CD4-positive, CD25-positive, alpha-beta regulatory T cell (primary cell): ENCODE measurements around the gene ABCC1. TPM values are rescaled to one million over a fixed set of nuclear protein-coding genes. Genes with fewer than 3 reads are reported as not detected.
"Not testable (repeated sequence)": the region's sequence is repeated elsewhere in the genome, so short reads cannot be mapped to it uniquely, and the experiment has no call there.

Source experiments
- ATAC-seq, 2 donors: fragments of 150-1000 bp; cut with Tn5 transposase; one replicate each; pipeline ENCODE4 v1.10.0; 2021; ENCODE audit warnings: low read depth in 2 of 2, moderate number of reproducible peaks in 2 of 2, moderate library complexity in 1 of 2
- DNase-seq, 3 donors: peaks; one replicate each; pipeline versions ENCODE4 v3.0.0 to v3.0.0-alpha.2; 2012 to 2022; ENCODE audit warnings: mixed read lengths in 1 of 3
- H3K27ac ChIP-seq: one replicate; pipeline ENCODE4 v1.7.0; 2013; ENCODE audit warnings: mild to moderate bottlenecking, low read length; ENCODE audit not compliant: insufficient read depth, poor library complexity, severe bottlenecking
- H3K27me3 ChIP-seq: one replicate; pipeline ENCODE4 v1.7.0; 2013; ENCODE audit warnings: low read length; ENCODE audit not compliant: control insufficient read depth, insufficient read depth
- H3K36me3 ChIP-seq: one replicate; pipeline ENCODE4 v1.7.0; 2013; ENCODE audit warnings: mild to moderate bottlenecking, low read length, moderate library complexity; ENCODE audit not compliant: control insufficient read depth, insufficient read depth
- H3K4me1 ChIP-seq: 2 replicates; pipeline ENCODE4 v1.7.0; 2013; ENCODE audit warnings: mild to moderate bottlenecking, low read length; ENCODE audit not compliant: insufficient read depth, control insufficient read depth, poor library complexity, severe bottlenecking
- H3K4me3 ChIP-seq: one replicate; pipeline ENCODE4 v1.7.0; 2013; ENCODE audit warnings: low read depth, mild to moderate bottlenecking, low read length, moderate library complexity
- H3K9me3 ChIP-seq, 2 experiments: 1 replicate in 1 of 2; 2 replicates in 1 of 2; pipeline ENCODE4 v1.7.0; 2013; ENCODE audit warnings: low read length in 2 of 2, mild to moderate bottlenecking in 1 of 2, moderate library complexity in 1 of 2; ENCODE audit not compliant: control insufficient read depth in 2 of 2
- H3K27ac Mint-ChIP-seq, 3 donors: one replicate each; pipeline ENCODE4 v1.8.0; 2020 to 2022; ENCODE audit warnings: mild to moderate bottlenecking in 3 of 3, mixed read lengths in 3 of 3, moderate library complexity in 2 of 3
- H3K27me3 Mint-ChIP-seq: one replicate; pipeline ENCODE4 v1.8.0; 2022; ENCODE audit warnings: mild to moderate bottlenecking, mixed read lengths
- H3K36me3 Mint-ChIP-seq: one replicate; pipeline ENCODE4 v1.8.0; 2020; ENCODE audit warnings: mixed read lengths
- H3K4me1 Mint-ChIP-seq, 4 donors: one replicate each; pipeline ENCODE4 v1.8.0; 2020 to 2022; ENCODE audit warnings: mixed read lengths in 4 of 4, mild to moderate bottlenecking in 1 of 4
- H3K4me3 Mint-ChIP-seq, 4 donors: one replicate each; pipeline ENCODE4 v1.8.0; 2020 to 2022; ENCODE audit warnings: mild to moderate bottlenecking in 4 of 4, mixed read lengths in 4 of 4, moderate library complexity in 3 of 4
- H3K9me3 Mint-ChIP-seq, 7 donors: one replicate each; pipeline ENCODE4 v1.8.0; 2020 to 2022; ENCODE audit warnings: mixed read lengths in 7 of 7, mild to moderate bottlenecking in 3 of 7, moderate library complexity in 2 of 7
- polyA plus RNA-seq, 4 donors: library from polyadenylated mRNA; unstranded; fragments of 300-500 nt; fragmentation: Illumina TruSeq; gene quantifications; one replicate each; pipeline ENCODE4 v1.2.3, GENCODE V29; 2021
- total RNA-seq: library from RNA; stranded (reverse); gene quantifications from one replicate; pipeline ENCODE4 v1.2.3, GENCODE V29; 2022

ABCC1 gene
- total and polyA plus RNA-seq, 5 donors from 2014 or later, result 6.9 to 103 (median 8.7) TPM

- ATAC-seq (no peak), DNase-seq (no peak)
- H3K4me1 ChIP-seq, result no peaks in the 10 kb centered on the region
- H3K4me3 Mint-ChIP-seq, result no peak overlapping the region
- no peaks in the 10 kb centered on the region for H3K9me3 ChIP-seq
- no peak overlapping the region for H3K27ac ChIP-seq
- peaks cover 61% of the 10 kb centered on the region for H3K36me3 ChIP-seq
- H3K9me3 Mint-ChIP-seq, result no peaks in the 10 kb centered on the region
- H3K4me1 Mint-ChIP-seq, result peaks cover 0 to 8% (median 3%) of the 10 kb centered on the region in 4 donors
- no peaks in the 10 kb centered on the region for H3K27me3 Mint-ChIP-seq
- H3K27ac Mint-ChIP-seq, result peak overlapping the region in 2 of 3 donors; percentile 74 to 85
- no peak overlapping the region for H3K4me3 ChIP-seq
- H3K36me3 Mint-ChIP-seq, result peaks cover 35% of the 10 kb centered on the region
- no peaks in the 10 kb centered on the region for H3K27me3 ChIP-seq
Measured at GRCh38 chr16:16096121-16096857, 146.9 kb downstream of the ABCC1 start.

- H3K27ac Mint-ChIP-seq, result peak overlapping the region in 1 of 3 donors; percentile 56
- Histone ChIP-seq H3K27ac (no peak overlapping the region), H3K36me3 (peaks cover 61% of the 10 kb centered on the region), H3K4me3 (no peak overlapping the region), H3K9me3 (no peaks in the 10 kb centered on the region), H3K27me3 (no peaks in the 10 kb centered on the region), H3K4me1 (no peaks in the 10 kb centered on the region)
- H3K4me3 Mint-ChIP-seq, result no peak overlapping the region
- no peak for DNase-seq
- H3K9me3 Mint-ChIP-seq, result no peaks in the 10 kb centered on the region
- H3K36me3 Mint-ChIP-seq, result peaks cover 37% of the 10 kb centered on the region
- no peak for ATAC-seq
- H3K4me1 Mint-ChIP-seq, result peaks cover 0 to 7% (median 3%) of the 10 kb centered on the region in 4 donors
- no peaks in the 10 kb centered on the region for H3K27me3 Mint-ChIP-seq
Measured at GRCh38 chr16:16096858-16097213, 147.4 kb downstream of the ABCC1 start.

- Mint-ChIP-seq H3K9me3 (peaks cover 0 to 2% (median 0%) of the 10 kb centered on the region in 7 donors), H3K27ac (peak overlapping the region in 1 of 3 donors; percentile 56), H3K36me3 (peaks cover 39% of the 10 kb centered on the region), H3K4me3 (no peak overlapping the region), H3K4me1 (peaks cover 0 to 5% (median 1%) of the 10 kb centered on the region in 4 donors), H3K27me3 (no peaks in the 10 kb centered on the region)
- no peak for DNase-seq
- peaks cover 70% of the 10 kb centered on the region for H3K36me3 ChIP-seq
- H3K9me3 ChIP-seq, result no peaks in the 10 kb centered on the region
- no peak overlapping the region for H3K4me3 ChIP-seq
- no peak for ATAC-seq
- no peaks in the 10 kb centered on the region for H3K4me1 ChIP-seq
- H3K27me3 ChIP-seq, result no peaks in the 10 kb centered on the region
- H3K27ac ChIP-seq, result no peak overlapping the region
Measured at GRCh38 chr16:16099320-16099719, 149.9 kb downstream of the ABCC1 start.

- DNase-seq (no peak), ATAC-seq (no peak)
- Mint-ChIP-seq H3K9me3 (peaks cover 0 to 2% (median 0%) of the 10 kb centered on the region in 7 donors), H3K4me1 (peaks cover 0 to 7% (median 1%) of the 10 kb centered on the region in 4 donors), H3K27me3 (no peaks in the 10 kb centered on the region), H3K4me3 (no peak overlapping the region), H3K36me3 (peaks cover 45% of the 10 kb centered on the region), H3K27ac (no peak overlapping the region)
- Histone ChIP-seq H3K4me1 (no peaks in the 10 kb centered on the region), H3K9me3 (no peaks in the 10 kb centered on the region), H3K4me3 (no peak overlapping the region), H3K27ac (no peak overlapping the region), H3K27me3 (no peaks in the 10 kb centered on the region), H3K36me3 (peaks cover 71% of the 10 kb centered on the region)
Measured at GRCh38 chr16:16100631-16101030, 151.2 kb downstream of the ABCC1 start.

GRCh38 chr16:16101585-16101984, 152.2 kb downstream of the ABCC1 start:
- H3K27me3 ChIP-seq, result no peaks in the 10 kb centered on the region
- Mint-ChIP-seq H3K27me3 (no peaks in the 10 kb centered on the region), H3K27ac (peak overlapping the region in 1 of 3 donors; percentile 7), H3K4me1 (peaks cover 0 to 7% (median 0%) of the 10 kb centered on the region in 4 donors), H3K9me3 (peaks cover 0 to 2% (median 0%) of the 10 kb centered on the region in 7 donors), H3K36me3 (peaks cover 46% of the 10 kb centered on the region), H3K4me3 (no peak overlapping the region)
- no peaks in the 10 kb centered on the region for H3K4me1 ChIP-seq
- peaks cover 68% of the 10 kb centered on the region for H3K36me3 ChIP-seq
- no peak overlapping the region for H3K4me3 ChIP-seq
- no peaks in the 10 kb centered on the region for H3K9me3 ChIP-seq
- ATAC-seq, result no peak
- no peak overlapping the region for H3K27ac ChIP-seq
- no peak for DNase-seq

GRCh38 chr16:16102738-16103137, 153.3 kb downstream of the ABCC1 start:
- no peaks in the 10 kb centered on the region for H3K4me1 ChIP-seq
- H3K9me3 ChIP-seq, result no peaks in the 10 kb centered on the region
- no peak overlapping the region for H3K27ac ChIP-seq
- no peak overlapping the region for H3K4me3 ChIP-seq
- peaks cover 71% of the 10 kb centered on the region for H3K36me3 ChIP-seq
- no peak for DNase-seq
- H3K27me3 Mint-ChIP-seq, result no peaks in the 10 kb centered on the region
- H3K27ac Mint-ChIP-seq, result peak overlapping the region; percentile 48 to 79 (median 62)
- H3K4me1 Mint-ChIP-seq, result peaks cover 0 to 5% (median 0%) of the 10 kb centered on the region in 4 donors
- H3K9me3 Mint-ChIP-seq, result peaks cover 0 to 2% (median 0%) of the 10 kb centered on the region in 7 donors
- H3K27me3 ChIP-seq, result no peaks in the 10 kb centered on the region
- no peak for ATAC-seq
- no peak overlapping the region for H3K4me3 Mint-ChIP-seq
- H3K36me3 Mint-ChIP-seq, result peaks cover 51% of the 10 kb centered on the region

- Mint-ChIP-seq H3K36me3 (peaks cover 50% of the 10 kb centered on the region), H3K27ac (peak overlapping the region in 1 of 3 donors; percentile 84)
- not testable (repeated sequence) for H3K27me3 ChIP-seq, H3K27me3 Mint-ChIP-seq, H3K9me3 Mint-ChIP-seq, H3K4me3 Mint-ChIP-seq, H3K4me1 Mint-ChIP-seq, H3K4me3 ChIP-seq, H3K4me1 ChIP-seq, DNase-seq, H3K9me3 ChIP-seq, ATAC-seq, H3K27ac ChIP-seq
- peaks cover 65% of the 10 kb centered on the region for H3K36me3 ChIP-seq
Measured at GRCh38 chr16:16104132-16104803, 154.9 kb downstream of the ABCC1 start.
